BJ (cell line): Measurements from ENCODE around the gene DOCK1. TPM values are rescaled to one million over a fixed set of nuclear protein-coding genes. Genes with fewer than 3 reads are reported as not detected.

Experiments used
- CTCF ChIA-PET: fragments of 350-600 bp; formaldehyde crosslinking; extraction: SDS; loops from one replicate; lab custom pipeline; 2021; ENCODE audit warnings: antibody characterized with exemption, inconsistent platforms; lab: Yijun Ruan, JAX
- POLR2A ChIA-PET: fragments of 300-600 bp; sonication (Branson Sonifier 250); formaldehyde crosslinking; extraction: SDS; loops from one replicate; lab custom pipeline; 2021; ENCODE audit warnings: antibody characterized with exemption; lab: Charles Lee
- DNase-seq: peaks from one replicate; pipeline ENCODE4 v3.0.0-alpha.2; 2011; ENCODE audit warnings: low read depth
- H3K27me3 ChIP-seq: 2 replicates; pipeline ENCODE4 v1.6.0; 2011; ENCODE audit warnings: low read length; ENCODE audit not compliant: control insufficient read depth, insufficient read depth
- H3K36me3 ChIP-seq: 2 replicates; pipeline ENCODE4 v1.5.1; 2011; ENCODE audit warnings: low read length; ENCODE audit not compliant: control insufficient read depth, insufficient read depth
- H3K4me3 ChIP-seq: 2 replicates; pipeline ENCODE4 v1.5.1; 2011; ENCODE audit warnings: low read depth, mild to moderate bottlenecking, control low read depth, low read length
- polyA plus RNA-seq: library from polyadenylated mRNA; depleted of rRNA; stranded (reverse); fragments of >200 nt; gene quantifications from 2 replicates; pipeline ENCODE4 v1.2.3, GENCODE V29; 2011
- TF ChIP-seq, protein P1 (sequence below): IDR thresholded peaks from 2 replicates; pipeline ENCODE4 v1.5.1; 2011; ENCODE audit warnings: low read depth, mild to moderate bottlenecking, control low read depth, inconsistent platforms, low read length, moderate library complexity; ENCODE audit not compliant: insufficient read depth

Gene DOCK1
- polyA plus RNA-seq, 1 experiment: 20.0 TPM

DNA sequence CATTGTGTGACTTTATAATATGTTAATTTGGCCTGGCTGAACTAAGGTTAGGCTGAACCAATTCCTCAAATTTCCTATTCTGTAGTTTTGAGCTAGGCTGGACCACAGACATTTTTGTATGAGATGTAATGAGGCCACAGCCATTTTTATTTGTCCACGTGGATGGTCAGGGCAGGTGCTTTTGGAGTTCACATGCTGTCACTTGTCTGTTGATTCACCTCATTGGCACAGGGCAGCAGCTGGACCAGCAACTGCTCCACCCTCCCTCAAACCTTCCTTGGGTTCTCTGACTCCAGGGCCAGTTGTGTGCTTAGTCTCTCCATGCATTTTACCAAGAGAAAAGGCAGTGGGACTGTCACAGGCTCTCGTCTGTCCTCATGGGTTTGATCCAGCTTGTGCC, 567.7 kb downstream of the DOCK1 start:
- CTCF ChIA-PET: no interaction called here
- TF ChIP-seq, protein P1, sequence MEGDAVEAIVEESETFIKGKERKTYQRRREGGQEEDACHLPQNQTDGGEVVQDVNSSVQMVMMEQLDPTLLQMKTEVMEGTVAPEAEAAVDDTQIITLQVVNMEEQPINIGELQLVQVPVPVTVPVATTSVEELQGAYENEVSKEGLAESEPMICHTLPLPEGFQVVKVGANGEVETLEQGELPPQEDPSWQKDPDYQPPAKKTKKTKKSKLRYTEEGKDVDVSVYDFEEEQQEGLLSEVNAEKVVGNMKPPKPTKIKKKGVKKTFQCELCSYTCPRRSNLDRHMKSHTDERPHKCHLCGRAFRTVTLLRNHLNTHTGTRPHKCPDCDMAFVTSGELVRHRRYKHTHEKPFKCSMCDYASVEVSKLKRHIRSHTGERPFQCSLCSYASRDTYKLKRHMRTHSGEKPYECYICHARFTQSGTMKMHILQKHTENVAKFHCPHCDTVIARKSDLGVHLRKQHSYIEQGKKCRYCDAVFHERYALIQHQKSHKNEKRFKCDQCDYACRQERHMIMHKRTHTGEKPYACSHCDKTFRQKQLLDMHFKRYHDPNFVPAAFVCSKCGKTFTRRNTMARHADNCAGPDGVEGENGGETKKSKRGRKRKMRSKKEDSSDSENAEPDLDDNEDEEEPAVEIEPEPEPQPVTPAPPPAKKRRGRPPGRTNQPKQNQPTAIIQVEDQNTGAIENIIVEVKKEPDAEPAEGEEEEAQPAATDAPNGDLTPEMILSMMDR: no peak
- no peak for DNase-seq
- POLR2A ChIA-PET: no interaction called here
- Histone ChIP-seq H3K27me3 (no peaks in the 10 kb centered on the region), H3K36me3 (no peaks in the 10 kb centered on the region), H3K4me3 (no peak overlapping the region)

DNA sequence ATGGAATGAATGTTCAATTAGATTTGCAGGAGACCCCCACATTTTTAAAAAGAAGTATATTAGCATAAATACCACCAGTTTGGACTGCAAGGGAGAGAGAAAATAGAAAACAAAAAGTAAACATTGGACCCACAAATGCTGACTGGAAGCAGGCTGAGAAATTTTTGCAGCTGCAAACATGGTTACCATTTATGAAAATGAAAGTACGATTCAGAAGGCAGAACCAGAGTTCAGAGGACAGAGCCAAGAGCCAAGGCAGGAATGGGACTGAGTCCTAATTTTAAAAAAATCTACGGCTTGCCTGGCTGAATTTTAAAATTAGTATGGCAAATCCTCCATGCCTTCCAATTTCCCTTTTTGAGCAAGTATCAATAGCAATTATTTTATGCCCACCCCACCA, 569.3 kb downstream of the DOCK1 start:
- TF ChIP-seq, protein P1: no peak
- Histone ChIP-seq H3K4me3 (no peak overlapping the region), H3K27me3 (no peaks in the 10 kb centered on the region), H3K36me3 (no peaks in the 10 kb centered on the region)
- ChIA-PET CTCF (no interaction called here), POLR2A (no interaction called here)
- DNase-seq: no peak

DNA sequence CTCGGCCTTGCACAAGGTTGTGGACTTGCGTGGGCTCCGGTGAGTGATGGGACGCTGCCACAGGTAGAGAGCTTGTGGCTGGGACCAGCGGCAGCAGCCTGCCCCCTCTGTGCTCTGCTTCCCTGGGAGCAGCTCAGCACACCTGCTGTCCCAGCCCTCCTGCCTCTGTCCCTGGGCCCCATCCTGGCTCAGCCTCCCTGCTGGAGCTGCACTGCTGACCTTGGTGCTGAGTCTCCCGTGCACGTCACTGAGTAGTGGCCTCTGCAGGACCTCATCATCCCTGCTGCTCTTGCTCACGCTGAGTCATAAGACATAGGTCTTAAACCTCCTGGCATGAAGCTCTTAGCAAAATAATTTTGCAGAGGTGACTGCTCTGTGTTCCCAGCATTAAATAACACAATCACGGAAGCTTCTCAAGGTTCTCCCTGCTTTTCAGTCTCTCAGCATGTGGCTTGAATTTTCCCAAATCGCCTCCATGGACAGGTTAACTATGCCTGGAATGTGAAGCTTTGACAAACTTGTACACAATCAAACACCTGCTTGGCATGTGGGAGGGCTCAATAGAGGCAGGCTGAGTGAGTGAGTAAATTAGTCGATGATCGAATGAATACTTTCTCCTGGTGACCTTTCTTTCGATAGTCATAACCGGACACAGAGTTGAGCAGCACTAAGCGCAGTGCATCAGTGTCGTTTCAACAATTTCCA, 580.1 kb downstream of the DOCK1 start:
- ChIA-PET POLR2A (no interaction called here), CTCF (no interaction called here)
- no peaks in the 10 kb centered on the region for H3K27me3 ChIP-seq
- TF ChIP-seq, protein P1: no peak
- no peak for DNase-seq
- H3K36me3 ChIP-seq: no peaks in the 10 kb centered on the region
- H3K4me3 ChIP-seq: no peak overlapping the region

DNA sequence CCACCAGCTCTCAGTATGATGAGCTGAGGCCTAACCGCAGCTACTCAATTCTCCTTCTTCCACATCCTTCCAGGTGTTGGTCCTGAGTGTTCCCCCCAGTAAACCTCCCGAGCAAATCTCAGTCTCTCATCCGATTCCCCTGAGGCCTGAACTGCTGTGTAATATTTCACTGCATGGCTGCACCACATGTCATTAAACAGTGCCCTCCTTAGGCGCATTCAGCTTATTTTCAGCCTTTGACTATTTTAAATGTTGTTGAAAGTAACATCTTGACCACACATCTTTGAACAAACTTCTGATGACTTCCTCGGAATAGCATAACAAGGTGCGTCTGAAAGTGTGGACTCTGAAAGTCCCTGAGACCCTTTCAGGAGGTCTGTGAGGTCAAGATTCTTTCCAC, 581.1 kb downstream of the DOCK1 start:
- POLR2A ChIA-PET: no interaction called here
- TF ChIP-seq, protein P1: no peak
- H3K4me3 ChIP-seq: no peak overlapping the region
- H3K27me3 ChIP-seq: no peaks in the 10 kb centered on the region
- DNase-seq: no peak
- CTCF ChIA-PET: no interaction called here
- no peaks in the 10 kb centered on the region for H3K36me3 ChIP-seq

DNA sequence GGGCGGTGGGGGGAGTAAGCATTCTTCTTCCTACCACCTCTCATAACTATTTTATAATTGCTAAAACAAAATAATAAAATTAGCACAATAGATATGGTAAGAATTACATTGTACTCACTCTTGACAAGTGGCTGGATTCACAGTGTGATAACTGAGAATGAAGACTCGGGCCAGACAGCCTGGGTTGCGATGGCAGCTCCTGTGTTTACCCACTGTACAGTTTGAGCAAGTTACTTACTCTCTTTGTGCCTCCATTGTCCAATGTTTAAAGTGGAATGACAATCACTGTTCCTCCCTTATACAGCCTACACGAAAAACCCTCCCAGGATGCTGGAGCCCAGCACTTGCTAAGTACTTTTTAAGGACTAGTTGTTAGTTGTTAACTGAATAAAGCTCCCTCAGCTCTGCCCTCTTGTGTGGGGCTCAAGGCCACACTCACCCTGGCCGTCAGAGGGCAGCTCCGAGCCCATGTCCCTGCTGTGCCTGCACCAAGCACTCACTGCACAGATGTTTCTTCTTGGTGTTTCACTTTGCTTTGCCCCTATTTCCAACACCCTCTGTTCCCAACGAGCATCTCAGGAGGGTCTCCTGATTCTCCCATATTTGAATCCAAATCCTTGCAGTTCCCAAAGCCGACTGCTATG, 587.5 kb downstream of the DOCK1 start:
- DNase-seq: no peak
- no peak overlapping the region for H3K4me3 ChIP-seq

More for the DNA sequence above, 587.5 kb downstream of the DOCK1 start:
- H3K27me3 ChIP-seq: no peaks in the 10 kb centered on the region
- POLR2A ChIA-PET: no interaction called here
- H3K36me3 ChIP-seq: no peaks in the 10 kb centered on the region
- CTCF ChIA-PET: no interaction called here
- TF ChIP-seq, protein P1: peak; percentile 16; the same call in 1 of the 2 replicates
